LNCaP clone FGC (cell line): ENCODE measurements around the gene PCBP3.

Experiments used
- DNase-seq: peaks from one replicate; pipeline ENCODE4 v3.0.0-alpha.2; 2011; ENCODE audit warnings: low read depth
- H3K4me3 ChIP-seq: 2 replicates; pipeline ENCODE4 v1.5.1; 2011; ENCODE audit warnings: mild to moderate bottlenecking, low read depth, low read length, control low read depth
- TF ChIP-seq, protein P1 (sequence below): IDR thresholded peaks from 2 replicates; pipeline ENCODE4 v1.5.1; 2012; ENCODE audit warnings: mild to moderate bottlenecking; ENCODE audit not compliant: control insufficient read depth, insufficient read depth; ENCODE audit errors: extremely low read depth

Gene PCBP3

DNA sequence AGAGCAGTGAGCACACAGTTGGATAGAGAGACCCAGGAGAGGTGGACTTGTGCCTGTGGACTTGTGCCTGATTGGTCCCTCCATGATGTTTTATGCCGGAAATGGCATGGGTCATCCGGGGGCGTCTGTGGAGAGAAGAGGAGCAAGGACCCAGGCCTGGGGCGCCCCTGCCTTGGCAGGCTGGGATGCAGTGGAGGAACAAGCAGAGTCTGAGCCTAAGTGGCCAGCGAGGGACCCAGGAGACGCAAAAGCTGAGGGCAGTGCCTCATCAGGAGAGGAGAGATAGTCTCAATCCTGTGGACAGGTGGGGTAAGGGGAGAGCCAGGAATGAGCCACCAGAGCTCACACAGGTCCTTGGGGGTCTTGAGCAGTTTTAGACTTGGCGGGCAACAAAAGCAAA, 146.9 kb downstream of the PCBP3 start:
- TF ChIP-seq, protein P1, sequence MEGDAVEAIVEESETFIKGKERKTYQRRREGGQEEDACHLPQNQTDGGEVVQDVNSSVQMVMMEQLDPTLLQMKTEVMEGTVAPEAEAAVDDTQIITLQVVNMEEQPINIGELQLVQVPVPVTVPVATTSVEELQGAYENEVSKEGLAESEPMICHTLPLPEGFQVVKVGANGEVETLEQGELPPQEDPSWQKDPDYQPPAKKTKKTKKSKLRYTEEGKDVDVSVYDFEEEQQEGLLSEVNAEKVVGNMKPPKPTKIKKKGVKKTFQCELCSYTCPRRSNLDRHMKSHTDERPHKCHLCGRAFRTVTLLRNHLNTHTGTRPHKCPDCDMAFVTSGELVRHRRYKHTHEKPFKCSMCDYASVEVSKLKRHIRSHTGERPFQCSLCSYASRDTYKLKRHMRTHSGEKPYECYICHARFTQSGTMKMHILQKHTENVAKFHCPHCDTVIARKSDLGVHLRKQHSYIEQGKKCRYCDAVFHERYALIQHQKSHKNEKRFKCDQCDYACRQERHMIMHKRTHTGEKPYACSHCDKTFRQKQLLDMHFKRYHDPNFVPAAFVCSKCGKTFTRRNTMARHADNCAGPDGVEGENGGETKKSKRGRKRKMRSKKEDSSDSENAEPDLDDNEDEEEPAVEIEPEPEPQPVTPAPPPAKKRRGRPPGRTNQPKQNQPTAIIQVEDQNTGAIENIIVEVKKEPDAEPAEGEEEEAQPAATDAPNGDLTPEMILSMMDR: no peak
- no peak overlapping the region for H3K4me3 ChIP-seq
- DNase-seq: no peak

DNA sequence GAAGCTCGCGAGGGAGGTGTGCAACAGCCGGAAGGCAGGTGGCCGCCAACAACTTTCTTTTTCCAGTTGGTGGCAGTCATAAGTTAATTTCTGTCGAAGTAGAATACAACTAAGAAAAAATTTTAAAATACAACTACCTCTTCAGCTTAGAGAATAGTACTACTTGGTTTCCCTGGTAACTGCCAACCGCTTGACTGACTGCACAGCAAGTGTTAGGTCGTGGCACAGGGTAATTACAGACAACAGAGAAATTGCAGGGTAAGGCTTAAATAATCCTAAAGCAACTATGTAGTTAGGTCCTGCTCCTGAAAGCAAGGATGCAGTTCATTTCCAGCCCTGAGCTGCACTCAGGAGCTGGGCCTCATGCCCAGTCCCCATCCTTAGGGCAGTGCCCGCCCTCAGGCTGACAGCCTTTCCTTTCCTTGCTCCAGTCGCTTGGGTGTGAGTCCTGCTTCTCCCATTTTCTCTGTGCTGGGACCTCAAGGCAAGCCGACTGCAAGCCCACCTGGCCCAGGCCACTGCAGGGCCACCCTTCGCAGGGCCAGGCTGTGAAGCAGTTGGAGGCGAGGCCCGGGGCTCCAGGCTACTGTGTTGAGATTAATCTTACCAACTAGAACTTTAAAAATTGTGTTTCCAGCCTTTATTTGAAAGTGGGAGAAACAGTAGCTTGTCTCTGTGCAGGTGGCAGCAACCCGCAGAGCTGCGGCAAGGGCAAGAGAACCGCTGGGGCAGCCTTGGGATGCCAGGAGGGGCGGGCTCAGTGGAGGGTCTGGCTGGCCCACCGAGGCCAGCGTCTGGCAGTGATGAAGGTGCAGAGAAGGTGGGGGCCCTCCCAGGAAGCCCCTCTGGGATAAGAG, 148.3 kb downstream of the PCBP3 start:
- TF ChIP-seq, protein P1: no peak
- H3K4me3 ChIP-seq: no peak overlapping the region
- no peak for DNase-seq

DNA sequence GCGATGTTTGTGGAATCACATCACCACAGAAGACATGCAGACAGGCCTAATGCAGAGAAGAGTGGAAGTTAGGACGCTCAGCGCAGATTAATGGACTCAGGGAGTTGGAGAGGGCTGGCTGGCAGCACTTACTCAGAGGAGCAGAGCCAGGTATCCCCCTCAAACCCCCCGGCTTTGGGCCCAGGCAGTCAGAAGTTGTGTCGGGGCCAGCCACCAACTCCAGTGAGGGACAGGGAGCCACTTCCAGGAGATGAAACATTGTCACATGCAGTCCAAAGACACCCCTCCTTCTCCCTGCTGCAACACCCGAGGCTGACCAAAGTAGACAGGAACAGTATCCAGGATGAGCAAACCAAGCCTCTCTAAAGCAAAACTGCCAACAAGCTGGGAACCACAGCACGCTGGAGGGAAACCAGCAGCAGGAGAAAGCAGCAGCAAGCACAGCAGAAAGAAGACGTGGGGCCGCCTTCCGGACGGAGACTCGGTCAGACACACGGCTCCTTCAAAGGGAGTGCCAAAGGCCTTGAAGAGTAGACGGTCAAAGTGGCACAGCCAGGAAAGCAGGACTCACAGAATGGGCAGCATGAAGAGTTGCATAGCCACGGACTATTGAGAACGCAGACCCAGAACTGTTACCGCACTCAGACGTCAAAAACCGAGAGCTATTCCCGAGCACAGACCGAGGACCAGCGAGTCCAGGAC, 149.3 kb downstream of the PCBP3 start:
- DNase-seq: no peak
- TF ChIP-seq, protein P1: no peak

DNA sequence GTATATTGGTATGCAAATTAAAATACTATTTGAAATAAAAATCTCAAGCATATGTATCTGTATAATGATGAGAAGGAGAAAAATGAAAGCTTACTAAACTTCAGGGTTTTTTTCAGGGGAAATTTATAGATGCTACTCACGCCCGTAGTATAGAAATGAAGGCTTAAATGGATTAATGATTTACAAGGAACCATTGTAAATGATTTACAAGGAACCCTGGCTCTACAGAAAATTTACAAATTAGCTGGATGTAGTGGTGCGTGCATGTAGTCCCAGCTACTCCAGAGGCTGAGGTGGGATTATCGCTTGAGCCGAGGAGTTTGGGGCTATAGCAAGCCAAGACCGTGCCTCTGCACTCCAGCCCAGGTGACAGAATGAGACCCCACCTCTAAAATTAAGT, 150.5 kb downstream of the PCBP3 start:
- no peak for DNase-seq
- no peak overlapping the region for H3K4me3 ChIP-seq
- TF ChIP-seq, protein P1: no peak

More for the DNA sequence above, 149.3 kb downstream of the PCBP3 start:
- H3K4me3 ChIP-seq: no peak overlapping the region

DNA sequence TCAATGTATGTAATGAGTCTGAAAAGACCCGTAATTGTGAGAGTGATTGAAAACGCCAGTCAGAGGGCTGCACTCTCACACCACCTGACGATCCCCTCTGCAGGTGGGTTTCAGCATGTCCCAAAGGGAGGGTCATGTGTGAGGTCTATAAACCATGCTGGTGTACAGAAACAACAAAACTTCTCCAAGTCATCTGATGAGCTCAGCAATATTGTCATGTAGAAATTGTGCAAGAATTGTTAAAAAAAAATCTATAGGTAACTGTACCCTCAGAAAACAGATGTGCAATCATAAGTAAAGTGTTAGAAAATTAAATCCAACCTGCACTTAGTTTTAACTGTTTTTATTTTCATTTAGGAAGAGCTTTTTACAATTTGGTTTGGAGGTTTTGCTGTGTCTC, 152.5 kb downstream of the PCBP3 start:
- DNase-seq: no peak
- TF ChIP-seq, protein P1: no peak
- H3K4me3 ChIP-seq: no peak overlapping the region

DNA sequence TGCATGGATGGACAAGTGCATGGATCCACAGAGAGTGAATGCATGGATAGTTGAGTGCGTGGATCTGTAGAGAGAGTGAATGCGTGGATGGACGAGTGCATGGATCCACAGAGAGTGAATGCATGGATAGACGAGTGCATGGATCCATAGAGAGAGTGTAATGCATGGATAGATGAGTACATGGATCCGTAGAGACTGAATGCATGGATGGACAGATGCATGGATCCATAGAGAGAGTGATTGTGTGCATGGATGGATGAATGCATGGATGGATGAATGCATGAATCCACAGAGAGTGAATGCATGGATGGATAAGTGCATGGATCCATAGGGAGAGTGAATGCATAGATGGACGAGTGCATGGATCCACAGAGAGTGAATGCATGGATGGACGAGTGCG, 153.8 kb downstream of the PCBP3 start:
- H3K4me3 ChIP-seq: no peak overlapping the region
- no peak for DNase-seq
- TF ChIP-seq, protein P1: no peak
